Kidney epithelial cell (primary cell): ENCODE measurements around the gene RASD2. TPM values are rescaled to one million over a fixed set of nuclear protein-coding genes. Genes with fewer than 3 reads are reported as not detected.

Experiments
- DNase-seq: peaks from one replicate; pipeline ENCODE4 v3.0.0-alpha.2; 2010; ENCODE audit warnings: low read depth
- H3K27me3 ChIP-seq: 2 replicates; pipeline ENCODE4 v1.6.0; 2011; ENCODE audit warnings: low read length; ENCODE audit not compliant: control insufficient read depth, insufficient read depth
- H3K36me3 ChIP-seq: 2 replicates; pipeline ENCODE4 v1.5.1; 2011; ENCODE audit warnings: low read length; ENCODE audit not compliant: control insufficient read depth, insufficient read depth
- H3K4me3 ChIP-seq: 2 replicates; pipeline ENCODE4 v1.5.1; 2011; ENCODE audit warnings: low read depth, mild to moderate bottlenecking, control low read depth, low read length
- CTCF ChIP-seq: IDR thresholded peaks from 2 replicates; pipeline ENCODE4 v1.5.1; 2011; ENCODE audit warnings: mild to moderate bottlenecking, moderate library complexity, low read length, control low read depth, inconsistent platforms; ENCODE audit not compliant: insufficient read depth, poor library complexity, severe bottlenecking
- total RNA-seq: library from RNA; depleted of rRNA; stranded (reverse); fragments of >200 nt; gene quantifications from 2 replicates; pipeline ENCODE4 v1.2.3, GENCODE V29; 2015

The RASD2 gene
- total RNA-seq, 1 donor from 2014 or later: 0.04 TPM

DNA sequence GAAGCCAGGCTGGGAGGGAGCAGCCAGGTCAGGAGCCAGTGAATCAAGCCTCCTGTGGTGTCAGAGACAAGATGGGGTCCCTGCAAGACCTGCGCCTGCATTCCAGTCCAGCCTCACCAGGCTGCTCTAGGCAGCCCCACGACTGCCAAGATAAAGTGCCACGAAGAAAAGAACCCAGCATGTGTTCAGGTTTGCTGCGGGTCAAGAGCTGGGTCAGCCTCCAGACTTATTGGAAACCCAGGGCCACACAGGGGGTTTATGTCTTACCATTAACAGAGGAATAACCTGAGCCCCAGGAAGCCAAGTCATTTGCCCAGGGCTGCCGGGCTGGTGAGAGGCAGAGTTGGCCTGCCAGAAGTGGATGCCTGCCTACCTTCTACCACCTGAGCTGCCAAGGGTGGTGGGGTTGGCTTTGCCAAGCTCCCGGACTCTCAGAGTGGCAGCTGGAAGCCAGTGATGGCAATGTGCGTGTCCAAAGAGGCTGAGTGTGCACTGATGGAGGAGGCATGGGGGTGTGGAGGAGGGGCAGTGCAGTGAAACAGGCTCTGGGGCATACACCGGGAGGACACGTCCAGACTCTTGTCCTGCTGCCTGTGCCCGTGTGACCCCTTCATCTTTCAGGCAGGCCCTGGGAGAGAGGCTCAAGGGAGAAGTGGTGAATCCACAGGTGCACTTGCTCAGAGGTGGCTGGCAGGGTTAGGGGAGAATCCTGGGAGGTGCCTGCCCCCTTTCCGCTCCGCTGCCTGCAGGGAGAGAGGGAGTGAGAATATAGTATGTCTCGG is 1.7 kb downstream of the RASD2 start:
- no peak for DNase-seq
- H3K4me3 ChIP-seq: no peak overlapping the region
- H3K27me3 ChIP-seq: peaks cover 44% of the 10 kb centered on the region
- TF ChIP-seq CTCF: no peak
- no peaks in the 10 kb centered on the region for H3K36me3 ChIP-seq

- no peak overlapping the region for H3K4me3 ChIP-seq
- H3K36me3 ChIP-seq: no peaks in the 10 kb centered on the region
- no peak for DNase-seq
- TF ChIP-seq CTCF: no peak
- H3K27me3 ChIP-seq: peaks cover 47% of the 10 kb centered on the region
Measured at GRCh38 chr22:35542939-35543516, 2.4 kb downstream of the RASD2 start.

GRCh38 chr22:35543702-35544101 is 3.1 kb downstream of the RASD2 start:
- no peak overlapping the region for H3K4me3 ChIP-seq
- DNase-seq: no peak
- peaks cover 47% of the 10 kb centered on the region for H3K27me3 ChIP-seq
- TF ChIP-seq CTCF: no peak
- no peaks in the 10 kb centered on the region for H3K36me3 ChIP-seq

- no peaks in the 10 kb centered on the region for H3K36me3 ChIP-seq
- no peak overlapping the region for H3K4me3 ChIP-seq
- DNase-seq: no peak
- peaks cover 51% of the 10 kb centered on the region for H3K27me3 ChIP-seq
- TF ChIP-seq CTCF: no peak
Measured at GRCh38 chr22:35544189-35544588, 3.6 kb downstream of the RASD2 start.

DNA sequence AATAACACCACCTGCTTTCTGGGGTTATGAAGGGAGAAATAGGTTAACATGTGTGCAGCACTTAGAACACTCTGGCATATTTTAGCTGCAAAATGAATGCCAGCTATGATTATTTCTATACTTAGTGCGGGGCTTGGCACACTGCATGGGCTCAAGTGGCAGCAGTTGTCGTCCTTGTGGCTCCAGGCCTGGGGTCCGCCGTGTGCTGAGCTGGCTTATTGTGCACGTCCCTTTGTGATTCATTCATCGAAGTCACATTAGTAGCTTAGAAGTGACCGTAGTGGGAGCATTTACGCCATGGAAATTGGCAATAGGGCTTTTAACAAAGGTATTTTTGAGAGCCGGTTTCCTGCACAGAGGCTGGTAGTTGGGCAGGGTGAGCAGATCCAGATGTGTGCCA is 4.2 kb downstream of the RASD2 start:
- no peaks in the 10 kb centered on the region for H3K36me3 ChIP-seq
- no peak for TF ChIP-seq CTCF
- DNase-seq: no peak
- H3K4me3 ChIP-seq: no peak overlapping the region
- H3K27me3 ChIP-seq: peaks cover 51% of the 10 kb centered on the region
